GM12878 (cell line): ENCODE measurements around the gene OR51I2. TPM values are rescaled to one million over a fixed set of nuclear protein-coding genes. Genes with fewer than 3 reads are reported as not detected.

Experiments
- ATAC-seq: fragments of 200-7000 bp; cut with Tn5 transposase; 3 replicates; pipeline ENCODE4 v1.9.1; 2020; ENCODE audit warnings: mild to moderate bottlenecking, moderate library complexity
- BruUV-seq: library from RNA; stranded (reverse); fragments of 400-500 nt; replicated peaks from 2 replicates; lab custom pipeline; 2021; lab: Mats Ljungman, UMichigan
- CTCF ChIA-PET: fragments of 300-600 bp; sonication (Branson Sonifier 250); formaldehyde crosslinking; extraction: SDS; loops from one replicate; lab custom pipeline; 2021; ENCODE audit warnings: inconsistent platforms; lab: Yijun Ruan, JAX
- POLR2A ChIA-PET: fragments of 350-600 bp; formaldehyde crosslinking; extraction: SDS; loops from one replicate; lab custom pipeline; 2021; ENCODE audit warnings: inconsistent platforms; lab: Charles Lee
- RAD21 ChIA-PET: fragments of 300-600 bp; sonication (Branson Sonifier 250); formaldehyde crosslinking; loops from one replicate; lab custom pipeline; 2023; ENCODE audit warnings: antibody characterized with exemption; ENCODE audit not compliant: unreplicated experiment; lab: Charles Lee
- SMC1A ChIA-PET: fragments of 300-600 bp; sonication (Branson Sonifier 250); formaldehyde crosslinking; loops from one replicate; lab custom pipeline; 2023; ENCODE audit not compliant: unreplicated experiment, uncharacterized antibody; lab: Charles Lee
- DNase-seq: peaks from one replicate; pipeline ENCODE4 v3.0.0-alpha.2; 2011; ENCODE audit warnings: low read depth, low spot score
- FAIRE-seq: peaks from 3 replicates; lab custom pipeline; 2011; peaks lifted over from hg19 to GRCh38; lab: Jason Lieb, UNC
- H2AFZ ChIP-seq: 2 replicates; pipeline ENCODE4 v1.6.0; 2011; ENCODE audit warnings: low read depth, low read length, control low read depth; ENCODE audit not compliant: control insufficient read depth
- H3K27ac ChIP-seq: 2 replicates; pipeline ENCODE4 v1.5.1; 2011; ENCODE audit warnings: control low read depth; ENCODE audit not compliant: control insufficient read depth, insufficient read depth
- H3K27me3 ChIP-seq, 2 experiments: replicated peaks in 1 of 2; 2 replicates each; pipeline versions ENCODE4 v1.6.0 to v1.6.1; 2011; ENCODE audit warnings: low read length in 1 of 2; ENCODE audit not compliant: control insufficient read depth in 2 of 2, insufficient read depth in 2 of 2
- H3K36me3 ChIP-seq, 2 experiments: 2 replicates each; pipeline ENCODE4 v1.5.1; 2011; ENCODE audit warnings: low read length in 1 of 2; ENCODE audit not compliant: control insufficient read depth in 2 of 2, insufficient read depth in 2 of 2
- H3K4me1 ChIP-seq: 2 replicates; pipeline ENCODE4 v1.6.1; 2011; ENCODE audit warnings: mild to moderate bottlenecking, low read length, moderate library complexity, mixed read lengths; ENCODE audit not compliant: control insufficient read depth, insufficient read depth
- H3K4me2 ChIP-seq: 2 replicates; pipeline ENCODE4 v1.6.0; 2011; ENCODE audit warnings: control low read depth; ENCODE audit not compliant: control insufficient read depth, insufficient read depth
- H3K4me3 ChIP-seq: fragments of 200-600 bp; sonication (generic); 2 replicates; pipeline ENCODE4 v1.5.1; 2016
- H3K79me2 ChIP-seq: 2 replicates; pipeline ENCODE4 v1.6.0; 2011; ENCODE audit warnings: low read length; ENCODE audit not compliant: control insufficient read depth, insufficient read depth
- H3K9ac ChIP-seq: 2 replicates; pipeline ENCODE4 v1.8.0; 2011; ENCODE audit warnings: low read length, control low read depth, mixed read lengths; ENCODE audit not compliant: control insufficient read depth, insufficient read depth
- H3K9me3 ChIP-seq: replicated peaks from 3 replicates; pipeline ENCODE4 v1.5.1; 2011; ENCODE audit warnings: mild to moderate bottlenecking, low read length; ENCODE audit not compliant: control insufficient read depth, insufficient read depth
- H4K20me1 ChIP-seq: 2 replicates; pipeline ENCODE4 v1.6.0; 2011; ENCODE audit not compliant: control insufficient read depth, insufficient read depth
- CHD1 ChIP-seq: IDR thresholded peaks from 2 replicates; pipeline ENCODE4 v1.6.1; 2012; ENCODE audit warnings: low read depth, low read length, improper control_type of control experiment
- IKZF2 ChIP-seq, 2 experiments: fragments of 450-650 bp; IDR thresholded peaks; 2 replicates each; pipeline ENCODE4 v1.6.1; 2017; ENCODE audit warnings: mild to moderate bottlenecking in 2 of 2, moderate library complexity in 2 of 2
- IRF4 ChIP-seq: IDR thresholded peaks from 2 replicates; pipeline ENCODE4 v1.6.1; 2011; ENCODE audit warnings: low read depth, low read length
- NFIC ChIP-seq: IDR thresholded peaks from 2 replicates; pipeline ENCODE4 v1.6.1; 2012; ENCODE audit warnings: low read depth, mild to moderate bottlenecking, inconsistent platforms, low read length, moderate library complexity
- NR2F1 ChIP-seq: fragments of 450-650 bp; conservative IDR thresholded peaks from 2 replicates; pipeline ENCODE4 v1.6.1; 2017; ENCODE audit warnings: mild to moderate bottlenecking
- PAX8 ChIP-seq: fragments of 450-650 bp; IDR thresholded peaks from 2 replicates; pipeline ENCODE4 v1.6.1; 2017; ENCODE audit warnings: mild to moderate bottlenecking, moderate library complexity
- POLR2AphosphoS5 ChIP-seq: IDR thresholded peaks from 2 replicates; pipeline ENCODE4 v1.6.1; 2011; ENCODE audit warnings: mild to moderate bottlenecking, low read length, inconsistent platforms
- ZNF592 ChIP-seq: fragments of 450-650 bp; IDR thresholded peaks from 2 replicates; pipeline ENCODE4 v1.6.1; 2017; ENCODE audit warnings: mild to moderate bottlenecking, moderate library complexity
- WGBS: methylation state at CpG from one replicate; pipeline ENCODE4 v1.1.6; 2016; ENCODE audit warnings: low lambda C conversion rate; ENCODE audit not compliant: insufficient replicate concordance, insufficient coverage; ENCODE audit errors: missing lambda C conversion rate; 5-methylcytosine and 5-hydroxymethylcytosine counted together
- in situ Hi-C: fragments of 300-500 bp; cut with MboI; formaldehyde crosslinking; loops from 9 replicates; pipeline ENCODE4 v1.14.3; 2018; ENCODE audit warnings: mixed read lengths
- intact Hi-C: fragments of 100-400 bp; cut with micrococcal nuclease; formaldehyde crosslinking; loops from one replicate; pipeline ENCODE4 v1.14.2; 2022; ENCODE audit not compliant: unreplicated experiment
- polyA plus RNA-seq, 11 experiments: library from polyadenylated mRNA; depleted of rRNA in 4 of 11; unstranded in 6 of 11; stranded (reverse) in 5 of 11; fragments of >200 nt; fragmentation: Nextera tagmentation in 4 of 11; fragmentation: Illumina TruSeq in 1 of 11; extraction: Ambion mirVana in 4 of 11; extraction: Trizol in 1 of 11; gene quantifications; 1 replicate in 1 of 11; 2 replicates in 10 of 11; pipeline versions ENCODE4 v1.2.1 to v1.2.3, GENCODE V29; 2011 to 2016; ENCODE audit warnings: inconsistent platforms in 2 of 11, missing spikeins in 2 of 11, low read depth in 1 of 11
- total RNA-seq, 4 experiments: library from RNA; depleted of rRNA in 3 of 4; stranded (reverse); fragments of >200 nt in 3 of 4; fragmentation: Illumina TruSeq in 1 of 4; extraction: Trizol in 1 of 4; gene quantifications; 2 replicates each; pipeline versions ENCODE4 v1.2.1 to v1.2.3, GENCODE V29; 2013 to 2021
- TF ChIP-seq, protein P1 (sequence below): fragments of 450-650 bp; IDR thresholded peaks from 2 replicates; pipeline ENCODE4 v1.6.1; 2017; ENCODE audit warnings: mild to moderate bottlenecking, moderate library complexity

OR51I2 gene
- total and polyA plus RNA-seq, 10 of the 15 experiments (the other 5 are each of a cell fraction or from before 2014, with no cell fraction given): not detected

- no peaks in the 10 kb centered on the region for H3K9me3 ChIP-seq
- BruUV-seq: no TSS peak
- H3K4me2 ChIP-seq: no peak overlapping the region
- DNase-seq (no peak), FAIRE-seq (no peak), ATAC-seq (no peak)
- ChIA-PET SMC1A (interaction anchor here (0.8 kb wide), 1 partner anchor 14 kb away, joined by 3 read pairs; no protein-coding TSS in a partner anchor), POLR2A (no interaction called here), CTCF (interaction anchor here (2.9 kb wide), 1 partner anchor 23 kb away, joined by 12 read pairs; no protein-coding TSS in a partner anchor), RAD21 (interaction anchor here (1.5 kb wide), 1 partner anchor 23 kb away, joined by 4 read pairs; no protein-coding TSS in a partner anchor)
- no peak overlapping the region for H3K27ac ChIP-seq
- 0% methylated on average over 2 of the region's 2 CpGs for WGBS
- H2AFZ ChIP-seq: no peak overlapping the region
- no peaks in the 10 kb centered on the region for H3K36me3 ChIP-seq
- no peak overlapping the region for H3K9ac ChIP-seq
- no peaks in the 10 kb centered on the region for H4K20me1 ChIP-seq
- no peaks in the 10 kb centered on the region for H3K4me1 ChIP-seq
- H3K79me2 ChIP-seq: no peaks in the 10 kb centered on the region
- TF ChIP-seq POLR2AphosphoS5 (no peak), CHD1 (no peak)
- no peaks in the 10 kb centered on the region for H3K27me3 ChIP-seq
- H3K4me3 ChIP-seq: no peak overlapping the region
- in situ Hi-C loops: no loop called here
- intact Hi-C loops: no loop called here
These were observed 50.5 kb downstream of the OR51I2 start for GRCh38 chr11:5499671-5500070.

GRCh38 chr11:5500393-5500801 is 51.3 kb downstream of the OR51I2 start:
- Histone ChIP-seq H3K9ac (no peak overlapping the region), H2AFZ (no peak overlapping the region), H3K27me3 (no peaks in the 10 kb centered on the region), H3K4me1 (no peaks in the 10 kb centered on the region), H3K4me2 (no peak overlapping the region), H3K27ac (no peak overlapping the region), H3K36me3 (no peaks in the 10 kb centered on the region), H4K20me1 (no peaks in the 10 kb centered on the region), H3K79me2 (no peaks in the 10 kb centered on the region), H3K4me3 (no peak overlapping the region), H3K9me3 (no peaks in the 10 kb centered on the region)
- ChIA-PET CTCF (interaction anchor here (2.9 kb wide), 1 partner anchor 24 kb away, joined by 12 read pairs; no protein-coding TSS in a partner anchor), POLR2A (no interaction called here), RAD21 (interaction anchor here (0.6 to 0.7 kb wide), 2 partner anchors 14 to 17 kb away, joined by 3 to 4 read pairs; no protein-coding TSS in a partner anchor), SMC1A (interaction anchor here (0.8 kb wide), 1 partner anchor 14 kb away, joined by 3 read pairs; no protein-coding TSS in a partner anchor)
- intact Hi-C loops: no loop called here
- DNase-seq: peak; percentile 24
- in situ Hi-C loops: no loop called here
- no peak for FAIRE-seq
- WGBS: 35% methylated on average over 6 of the region's 6 CpGs
- ATAC-seq: peak; percentile 89
- BruUV-seq: no TSS peak
- no peak for TF ChIP-seq NFIC
- peak; percentile 68 to 72; a peak in 2 of 4 replicates for TF ChIP-seq IKZF2 (IDR thresholded peaks at IDR 0.05)
- peak; percentile 93 for TF ChIP-seq NR2F1
- TF ChIP-seq PAX8: no peak
- TF ChIP-seq ZNF592: peak; percentile 97
- TF ChIP-seq, protein P1, sequence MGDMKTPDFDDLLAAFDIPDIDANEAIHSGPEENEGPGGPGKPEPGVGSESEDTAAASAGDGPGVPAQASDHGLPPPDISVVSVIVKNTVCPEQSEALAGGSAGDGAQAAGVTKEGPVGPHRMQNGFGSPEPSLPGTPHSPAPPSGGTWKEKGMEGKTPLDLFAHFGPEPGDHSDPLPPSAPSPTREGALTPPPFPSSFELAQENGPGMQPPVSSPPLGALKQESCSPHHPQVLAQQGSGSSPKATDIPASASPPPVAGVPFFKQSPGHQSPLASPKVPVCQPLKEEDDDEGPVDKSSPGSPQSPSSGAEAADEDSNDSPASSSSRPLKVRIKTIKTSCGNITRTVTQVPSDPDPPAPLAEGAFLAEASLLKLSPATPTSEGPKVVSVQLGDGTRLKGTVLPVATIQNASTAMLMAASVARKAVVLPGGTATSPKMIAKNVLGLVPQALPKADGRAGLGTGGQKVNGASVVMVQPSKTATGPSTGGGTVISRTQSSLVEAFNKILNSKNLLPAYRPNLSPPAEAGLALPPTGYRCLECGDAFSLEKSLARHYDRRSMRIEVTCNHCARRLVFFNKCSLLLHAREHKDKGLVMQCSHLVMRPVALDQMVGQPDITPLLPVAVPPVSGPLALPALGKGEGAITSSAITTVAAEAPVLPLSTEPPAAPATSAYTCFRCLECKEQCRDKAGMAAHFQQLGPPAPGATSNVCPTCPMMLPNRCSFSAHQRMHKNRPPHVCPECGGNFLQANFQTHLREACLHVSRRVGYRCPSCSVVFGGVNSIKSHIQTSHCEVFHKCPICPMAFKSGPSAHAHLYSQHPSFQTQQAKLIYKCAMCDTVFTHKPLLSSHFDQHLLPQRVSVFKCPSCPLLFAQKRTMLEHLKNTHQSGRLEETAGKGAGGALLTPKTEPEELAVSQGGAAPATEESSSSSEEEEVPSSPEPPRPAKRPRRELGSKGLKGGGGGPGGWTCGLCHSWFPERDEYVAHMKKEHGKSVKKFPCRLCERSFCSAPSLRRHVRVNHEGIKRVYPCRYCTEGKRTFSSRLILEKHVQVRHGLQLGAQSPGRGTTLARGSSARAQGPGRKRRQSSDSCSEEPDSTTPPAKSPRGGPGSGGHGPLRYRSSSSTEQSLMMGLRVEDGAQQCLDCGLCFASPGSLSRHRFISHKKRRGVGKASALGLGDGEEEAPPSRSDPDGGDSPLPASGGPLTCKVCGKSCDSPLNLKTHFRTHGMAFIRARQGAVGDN: peak; percentile 97
- TF ChIP-seq IRF4: no peak
